ENCODE results near the gene CDNF. TPM values are rescaled to one million over a fixed set of nuclear protein-coding genes. Genes with fewer than 3 reads are reported as not detected.
A peak's percentile ranks its signal among the peaks of the same experiment; 100 is the strongest.

CDNF gene
- 0.32 to 1.9 TPM (median 0.69 TPM) in 3 replicates for total RNA-seq
- long read RNA-seq = 0 reads

GRCh38 chr10:14837757-14838581, at the start of gene CDNF, which contains the start of the genes HSPA14 and MSANTD7:
Gene CDNF (minus strand): TSS chr10:14838037. CDS start chr10:14837946, 91 bp downstream.
Gene HSPA14 (plus strand): TSS chr10:14838306. CDS start chr10:14838403, 97 bp downstream.
Gene MSANTD7 (plus strand): TSS chr10:14838306. CDS start chr10:14842285, 3,979 bp downstream.
- Mint-ChIP-seq H3K4me3 (ENCODE audit: unreplicated experiment) (peak within 1 kb of the TSS; percentile 89), H3K27me3 (ENCODE audit: low read depth) (no peaks in the 10 kb centered on the region), H3K4me1 (ENCODE audit: low read depth) (peaks cover 22% of the 10 kb centered on the region), H3K36me3 (ENCODE audit: low read depth) (peaks cover 6% of the 10 kb centered on the region), H3K27ac (ENCODE audit: unreplicated experiment) (peak within 1 kb of the TSS; percentile 98), H3K9me3 (ENCODE audit: low read depth) (no peaks in the 10 kb centered on the region)
- peak; percentile 17 for TF ChIP-seq CTCF (IDR thresholded peaks at IDR 0.05)
- DNase-seq (ENCODE audit: low spot score) = peak; percentile 100

GRCh38 chr10:14884082-14884481, 46.2 kb upstream of the CDNF start:
- no peak overlapping the region for H3K27ac Mint-ChIP-seq (ENCODE audit: unreplicated experiment)
- no peaks in the 10 kb centered on the region for H3K36me3 Mint-ChIP-seq (ENCODE audit: low read depth)
- H3K4me1 Mint-ChIP-seq (ENCODE audit: low read depth) = peaks cover 17% of the 10 kb centered on the region
- no peaks in the 10 kb centered on the region for H3K27me3 Mint-ChIP-seq (ENCODE audit: low read depth)
- no peaks in the 10 kb centered on the region for H3K9me3 Mint-ChIP-seq (ENCODE audit: low read depth)
- H3K4me3 Mint-ChIP-seq (ENCODE audit: unreplicated experiment) = no peak overlapping the region
- no peak for TF ChIP-seq CTCF (IDR thresholded peaks at IDR 0.05)
- no peak for DNase-seq (ENCODE audit: low spot score)

GRCh38 chr10:14880229-14880628, 42.4 kb upstream of the CDNF start:
- Mint-ChIP-seq H3K27ac (ENCODE audit: unreplicated experiment) (no peak overlapping the region), H3K27me3 (ENCODE audit: low read depth) (no peaks in the 10 kb centered on the region), H3K4me1 (ENCODE audit: low read depth) (peaks cover 31% of the 10 kb centered on the region), H3K36me3 (ENCODE audit: low read depth) (no peaks in the 10 kb centered on the region), H3K9me3 (ENCODE audit: low read depth) (no peaks in the 10 kb centered on the region), H3K4me3 (ENCODE audit: unreplicated experiment) (peak overlapping the region; percentile 89)
- DNase-seq (ENCODE audit: low spot score) = no peak
- no peak for TF ChIP-seq CTCF (IDR thresholded peaks at IDR 0.05)

- Mint-ChIP-seq H3K27me3 (ENCODE audit: low read depth) (no peaks in the 10 kb centered on the region), H3K27ac (ENCODE audit: unreplicated experiment) (peak overlapping the region; percentile 90), H3K4me3 (ENCODE audit: unreplicated experiment) (peak overlapping the region; percentile 89), H3K4me1 (ENCODE audit: low read depth) (peaks cover 31% of the 10 kb centered on the region), H3K36me3 (ENCODE audit: low read depth) (no peaks in the 10 kb centered on the region), H3K9me3 (ENCODE audit: low read depth) (no peaks in the 10 kb centered on the region)
- DNase-seq (ENCODE audit: low spot score) = no peak
- no peak for TF ChIP-seq CTCF (IDR thresholded peaks at IDR 0.05)
These were observed 42.0 kb upstream of the CDNF start for GRCh38 chr10:14879928-14880193.

GRCh38 chr10:14879124-14879927, 41.5 kb upstream of the CDNF start:
- Mint-ChIP-seq H3K4me1 (ENCODE audit: low read depth) (peaks cover 31% of the 10 kb centered on the region), H3K9me3 (ENCODE audit: low read depth) (no peaks in the 10 kb centered on the region), H3K27me3 (ENCODE audit: low read depth) (no peaks in the 10 kb centered on the region), H3K4me3 (ENCODE audit: unreplicated experiment) (peak overlapping the region; percentile 89), H3K27ac (ENCODE audit: unreplicated experiment) (peak overlapping the region; percentile 90), H3K36me3 (ENCODE audit: low read depth) (no peaks in the 10 kb centered on the region)
- no peak for TF ChIP-seq CTCF (IDR thresholded peaks at IDR 0.05)
- DNase-seq (ENCODE audit: low spot score) = no peak
